ENCODE measurements around the gene BPIFB1.

- TF ChIP-seq CTCF (IDR thresholded peaks at IDR 0.05): no peak
- TF ChIP-seq POLR2AphosphoS5 (IDR thresholded peaks at IDR 0.05): no peak
These were observed 54.6 kb downstream of the BPIFB1 start for GRCh38 chr20:33337531-33338165.

All from breast epithelium (tissue), 3 donors.